HG02852 (cell line): ENCODE results near the gene DDX54.
"Not testable (repeated sequence)": the region's sequence is repeated elsewhere in the genome, so short reads cannot be mapped to it uniquely, and the experiment has no call there.

Source experiments
- ATAC-seq: cut with Tn5 transposase; IDR thresholded peaks from one replicate; pipeline ENCODE4 v1.9.1; 2021; ENCODE audit warnings: mild to moderate bottlenecking, moderate library complexity; ENCODE audit not compliant: unreplicated experiment

Gene DDX54

DNA sequence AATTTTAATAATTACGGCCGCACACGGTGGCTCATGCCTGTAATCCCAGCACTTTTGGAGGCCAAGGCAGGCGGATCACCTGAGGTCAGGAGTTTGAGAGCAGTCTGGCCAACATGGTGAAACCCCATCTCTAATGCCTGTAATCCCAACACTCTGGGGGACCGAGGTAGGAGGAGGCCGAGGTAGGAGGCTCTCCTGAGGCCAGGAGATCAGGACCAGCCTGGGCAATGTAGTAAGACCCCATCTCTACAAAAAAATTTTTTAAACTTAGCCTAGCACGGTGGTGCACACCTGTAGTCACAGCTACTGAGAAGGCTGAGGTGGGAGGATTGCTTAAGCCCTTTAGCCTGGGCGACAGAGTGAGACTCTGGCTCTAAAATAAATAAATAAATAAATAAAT lies 41.3 kb downstream of the DDX54 start:
- no peak for ATAC-seq

DNA sequence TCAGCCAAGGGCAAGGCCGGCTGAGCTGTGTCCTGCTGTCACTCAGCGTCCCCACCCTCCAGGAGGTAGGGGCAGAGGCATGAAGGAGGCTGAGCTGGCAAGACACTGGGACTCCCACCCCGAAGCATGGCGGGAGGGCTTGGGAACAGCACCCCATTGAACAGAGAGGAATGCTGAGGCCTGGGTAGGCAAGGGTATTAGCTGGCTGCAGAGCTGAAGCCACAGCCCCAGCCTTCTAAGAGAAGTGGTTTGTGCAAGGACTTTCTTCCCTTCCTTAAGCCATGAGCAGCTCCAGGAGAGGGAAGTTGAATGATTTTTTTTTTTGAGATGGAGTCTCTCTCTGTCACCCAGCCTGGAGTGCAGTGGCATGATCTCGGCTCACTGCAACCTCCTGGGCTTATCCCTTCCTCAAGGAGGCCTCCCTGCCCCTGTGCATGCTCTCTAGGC lies 42.4 kb downstream of the DDX54 start:
- ATAC-seq = no peak

DNA sequence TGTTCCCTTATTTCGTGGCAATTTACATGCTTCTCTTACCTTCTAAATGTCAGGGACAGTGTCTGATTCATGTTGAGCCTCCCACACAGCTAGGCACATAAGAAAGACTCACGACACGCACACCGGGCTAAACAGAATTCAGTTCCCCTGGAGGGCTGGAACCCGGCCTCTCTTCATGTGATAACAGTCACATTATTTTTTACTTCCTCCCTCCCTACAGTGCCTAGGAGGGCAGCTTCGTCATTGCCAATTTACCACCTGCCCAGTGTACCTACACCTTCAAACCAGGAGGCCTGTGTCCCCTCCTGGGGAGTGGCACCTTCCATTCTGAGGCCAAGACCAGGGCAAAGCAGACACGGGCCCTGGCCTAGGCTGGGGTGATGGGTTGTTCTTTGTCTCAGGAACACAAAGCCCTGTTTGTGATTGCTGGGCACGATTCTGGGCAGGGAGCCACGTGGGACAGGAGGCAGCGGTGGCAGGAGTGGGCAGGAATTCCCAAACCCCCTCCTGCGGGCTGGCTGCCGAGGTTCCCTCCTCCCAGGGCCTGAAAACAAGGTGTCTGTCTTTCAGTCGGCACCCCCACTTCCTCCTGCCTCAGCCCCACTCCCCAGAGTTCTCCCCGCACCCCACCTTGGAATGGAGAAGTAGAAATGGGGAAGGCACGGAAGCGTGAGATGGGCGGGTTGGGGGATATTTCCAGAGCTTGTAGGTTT lies 42.9 kb downstream of the DDX54 start:
- no peak for ATAC-seq

DNA sequence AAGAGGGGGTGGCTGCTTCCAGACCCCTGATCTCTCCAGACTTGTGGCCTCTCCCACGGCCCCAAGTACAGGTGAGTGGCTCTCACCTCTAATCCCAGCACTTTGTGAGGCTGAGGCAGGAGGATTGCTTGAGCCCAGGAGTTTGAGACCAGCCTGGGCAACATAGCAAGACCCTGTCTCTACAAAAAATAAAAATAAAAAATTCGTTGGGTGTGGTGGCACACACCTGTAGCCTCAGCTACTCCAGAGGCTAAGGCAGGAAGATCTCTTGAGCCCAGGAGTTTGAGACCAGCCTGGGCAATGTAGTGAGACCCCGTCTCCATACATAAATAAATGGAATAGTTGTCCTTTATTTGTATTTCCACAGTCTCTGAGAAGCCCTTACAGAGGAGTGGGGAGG lies 43.6 kb downstream of the DDX54 start:
- not testable (repeated sequence) for ATAC-seq

DNA sequence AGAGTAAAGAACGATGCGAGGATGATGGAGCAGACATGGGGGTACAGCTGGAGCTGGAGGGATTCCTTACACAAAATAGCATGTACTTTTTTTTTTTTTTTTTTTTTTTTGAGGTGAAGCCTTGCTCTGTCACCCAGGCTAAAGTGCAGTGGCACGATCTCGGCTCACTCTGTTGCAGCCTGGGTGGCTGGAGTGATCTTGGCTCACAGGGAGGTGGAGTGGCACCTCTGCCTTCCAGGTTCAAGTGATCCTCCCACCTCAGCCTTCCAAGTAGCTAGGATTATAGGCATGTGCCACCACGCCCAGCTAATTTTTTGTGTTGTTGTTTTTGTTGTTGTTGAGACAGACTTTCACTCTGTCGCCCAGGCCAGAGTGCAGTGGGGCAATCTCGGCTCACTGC lies 44.6 kb downstream of the DDX54 start:
- no peak for ATAC-seq

DNA sequence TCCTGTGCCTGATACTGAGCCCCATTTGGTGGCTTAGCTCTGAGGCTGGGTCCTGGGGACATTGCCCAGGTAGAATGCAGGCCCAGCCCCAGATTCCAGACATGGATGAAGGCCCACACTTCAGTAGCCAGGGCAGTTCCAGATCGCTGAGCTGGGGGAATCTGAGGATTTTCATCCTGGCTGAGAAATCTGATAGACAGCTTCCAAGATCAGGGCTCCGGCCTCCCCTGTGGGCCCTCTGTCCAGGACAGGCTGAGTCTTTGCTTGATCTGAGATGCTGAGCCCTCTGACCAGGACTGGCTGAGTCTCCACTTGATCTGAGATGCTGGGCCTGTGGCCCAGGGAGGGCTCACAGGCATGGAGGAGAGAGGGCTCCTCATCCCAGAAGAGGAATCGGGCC lies 46.5 kb downstream of the DDX54 start:
- no peak for ATAC-seq

DNA sequence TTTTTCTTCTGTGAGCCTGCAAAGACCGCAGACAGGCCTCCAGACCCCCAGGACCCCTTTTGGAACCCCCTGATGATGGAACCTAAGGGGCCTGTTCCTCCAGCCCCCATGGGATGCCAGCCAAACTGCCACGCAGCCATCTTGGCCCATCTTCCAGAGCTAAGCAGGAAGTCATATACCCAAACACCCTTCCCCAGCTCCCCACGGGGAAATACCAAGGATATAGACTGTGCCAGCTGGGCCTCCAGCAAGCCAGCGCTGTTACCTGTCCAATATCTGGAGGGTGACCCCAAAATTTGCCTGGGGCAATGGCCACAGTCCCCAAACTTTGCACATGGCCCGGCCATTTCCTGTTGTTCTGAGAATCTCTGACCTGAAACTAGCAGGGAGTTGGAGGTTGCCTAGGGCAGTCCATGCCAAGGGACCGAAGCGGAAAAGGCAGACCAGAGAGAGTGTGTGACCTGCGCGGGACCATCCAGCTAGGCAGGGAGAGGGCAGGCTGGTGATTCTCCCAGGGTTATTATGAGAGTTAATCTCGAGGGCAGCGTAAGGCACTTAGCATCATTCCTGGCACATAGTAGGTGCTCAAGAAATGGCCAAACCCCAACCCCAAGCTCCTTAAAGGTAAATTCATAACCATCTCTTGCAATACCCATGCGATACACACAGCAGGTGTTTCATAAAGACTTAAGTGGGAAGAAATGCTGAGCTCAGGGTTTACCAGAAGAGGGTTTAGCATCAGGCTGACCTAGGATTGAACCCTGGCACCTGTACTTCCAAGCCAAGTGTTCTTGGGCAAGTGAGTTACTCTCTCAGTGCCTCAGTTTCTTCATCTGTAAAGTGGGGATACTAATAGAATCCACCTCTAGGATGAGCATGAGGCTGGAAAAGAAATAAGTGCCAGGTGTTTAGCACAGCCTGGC lies 47.2 kb downstream of the DDX54 start:
- no peak for ATAC-seq

DNA sequence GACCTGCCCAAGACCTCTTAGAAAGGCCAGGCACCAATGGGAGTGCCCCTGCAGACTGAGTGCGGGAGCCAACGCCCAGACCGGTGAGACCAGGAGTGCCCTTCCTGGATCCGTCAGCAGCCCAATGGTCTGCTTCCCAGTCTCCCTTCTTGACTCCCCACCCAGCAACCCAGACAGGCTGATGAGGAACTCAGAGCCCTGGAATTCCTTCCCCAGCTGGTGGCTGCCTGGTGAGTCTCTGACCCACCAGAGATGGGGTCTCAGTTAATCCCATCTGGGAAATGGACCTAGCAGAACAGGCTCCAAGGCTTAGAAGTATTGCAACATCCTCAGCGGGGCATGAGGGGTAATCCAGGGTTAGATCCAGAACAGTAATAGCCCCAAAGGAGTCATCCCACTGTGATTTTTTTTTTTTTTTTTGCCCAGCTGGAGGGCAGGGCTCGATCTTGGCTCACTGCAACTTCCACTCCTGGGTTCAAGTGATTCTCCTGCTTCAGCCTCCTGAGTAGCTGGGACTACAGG lies 48.2 kb downstream of the DDX54 start:
- ATAC-seq = no peak

DNA sequence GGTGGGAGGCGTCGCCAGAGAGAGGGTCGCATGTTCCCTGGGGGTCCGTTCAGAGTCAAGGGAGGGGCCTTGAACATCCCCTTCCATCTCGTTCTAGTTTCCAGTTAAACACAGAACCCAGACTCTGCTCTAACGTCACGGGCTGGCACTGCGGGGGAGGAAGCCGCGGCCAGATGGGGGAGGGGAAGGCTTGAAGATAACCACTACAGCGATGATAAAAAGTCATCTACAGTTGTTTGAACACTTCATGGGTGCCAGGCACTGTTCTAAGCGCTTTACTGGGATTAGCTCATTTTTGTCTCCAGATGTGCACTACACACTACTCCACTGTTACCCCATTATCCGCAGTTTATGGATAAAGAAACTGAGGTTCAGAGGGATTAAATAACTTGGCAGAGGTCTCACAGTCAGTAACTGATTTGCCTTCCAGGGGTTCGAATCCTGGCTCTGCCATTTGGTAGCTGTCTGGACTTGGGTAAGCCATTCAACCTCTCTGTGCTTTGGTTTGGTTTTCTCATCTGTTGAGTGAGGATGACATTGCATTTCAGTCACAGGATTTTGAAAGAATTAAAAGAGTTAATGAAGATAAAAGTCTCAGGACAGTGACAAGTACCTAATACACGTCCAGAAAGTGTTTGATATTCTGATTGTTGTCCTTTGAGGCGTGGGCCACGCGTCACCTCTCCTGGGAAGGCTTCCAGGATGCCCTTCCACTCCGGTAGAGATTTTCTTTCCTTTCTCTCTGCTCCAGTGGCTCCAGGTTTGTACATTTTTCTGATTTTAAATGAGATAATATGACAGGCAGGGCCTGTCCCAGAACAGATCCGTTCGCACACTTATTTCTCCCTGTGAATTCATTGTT lies 48.9 kb downstream of the DDX54 start:
- ATAC-seq = no peak

DNA sequence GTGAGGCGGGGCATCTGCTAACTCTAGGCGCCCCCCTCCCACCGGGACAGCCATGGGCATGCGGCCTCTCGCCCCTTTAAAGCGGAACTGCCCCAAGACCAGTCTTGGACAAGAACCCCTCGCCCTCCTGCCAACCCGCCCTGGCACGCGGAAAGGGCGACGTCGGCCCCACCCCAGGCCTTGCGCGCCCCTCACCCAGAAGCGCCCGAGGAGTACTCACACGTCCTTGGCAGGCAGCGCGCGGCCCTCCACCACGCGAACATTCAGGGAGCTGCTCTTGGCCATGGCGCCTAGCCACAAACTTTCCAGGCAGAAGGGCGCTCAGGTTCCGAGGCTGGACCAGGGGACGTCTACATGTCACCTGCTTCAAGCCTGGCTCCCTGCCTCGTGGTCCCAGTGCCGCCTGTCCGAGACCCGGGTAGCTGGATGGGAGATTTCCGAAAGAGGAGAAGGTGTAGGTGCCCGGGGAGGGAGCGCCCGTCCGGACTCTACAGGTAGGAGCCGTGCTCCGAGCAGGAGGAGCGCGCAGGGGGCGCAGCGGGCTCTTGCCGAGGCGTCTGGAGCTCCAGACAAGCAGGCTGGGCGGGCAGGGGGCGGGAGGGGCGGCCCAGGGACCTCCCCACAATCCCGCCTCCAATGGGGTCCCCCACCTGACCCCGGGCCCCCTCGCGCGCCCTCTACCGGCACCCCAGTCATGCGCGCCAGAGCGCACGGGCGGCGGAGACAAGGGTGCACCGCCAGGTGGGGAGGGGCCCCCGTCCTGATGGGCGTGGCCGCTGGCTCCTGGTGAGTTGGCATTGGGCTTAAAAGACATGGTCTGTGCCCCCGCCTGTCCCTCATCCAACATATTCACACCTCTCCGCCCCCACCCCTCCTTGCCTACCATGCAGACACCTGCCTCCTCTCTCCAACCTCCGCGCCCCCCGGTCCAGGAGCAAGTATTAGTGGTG lies 49.8 kb downstream of the DDX54 start, which contains the start of gene RASAL1:
Gene RASAL1 (minus strand): TSS at position 584 of the 950 bp plus-strand sequence. CDS start 299 bp downstream, at position 285.
- no peak for ATAC-seq

DNA sequence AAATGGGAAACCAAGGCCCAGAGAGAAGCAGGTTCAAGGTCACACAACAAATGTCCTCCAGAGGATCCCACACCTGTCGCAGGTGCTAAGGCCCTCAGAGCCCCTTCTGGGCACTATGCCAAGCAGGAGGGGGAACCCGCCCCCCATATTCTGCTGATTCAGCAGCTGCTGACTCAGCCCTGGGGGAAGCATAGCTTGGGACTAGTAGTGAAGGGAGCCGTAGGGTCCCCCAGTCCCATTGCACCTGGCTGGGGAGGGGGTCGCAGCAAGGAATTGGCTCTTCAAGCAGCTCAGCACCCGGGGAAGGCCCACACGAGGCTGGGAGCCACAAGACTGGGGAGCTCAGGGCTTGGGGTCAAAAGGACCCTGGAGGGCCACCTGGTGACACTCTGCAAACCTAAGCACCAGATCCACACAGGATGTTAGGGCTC lies 50.7 kb downstream of the DDX54 start:
- ATAC-seq = no peak

DNA sequence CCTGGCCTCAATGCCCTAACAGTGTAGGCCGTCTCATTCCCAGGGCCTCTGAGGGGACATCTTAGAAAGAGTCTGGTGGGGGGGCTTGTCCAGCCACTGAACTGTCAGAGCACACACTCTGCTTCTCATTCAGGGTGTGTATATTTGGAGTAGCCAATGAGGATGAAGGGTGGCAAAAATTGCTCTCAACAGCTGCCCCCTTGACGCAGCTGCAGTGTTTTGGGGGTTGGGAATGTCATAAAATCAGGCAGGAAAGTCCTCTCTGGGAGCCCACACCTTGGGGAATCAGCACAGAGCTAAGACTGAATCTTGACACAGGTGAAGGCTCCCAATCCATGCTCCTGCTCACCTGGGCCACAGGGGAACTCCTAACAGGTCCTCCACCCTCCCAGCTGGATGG lies 51.2 kb downstream of the DDX54 start:
- ATAC-seq = no peak

DNA sequence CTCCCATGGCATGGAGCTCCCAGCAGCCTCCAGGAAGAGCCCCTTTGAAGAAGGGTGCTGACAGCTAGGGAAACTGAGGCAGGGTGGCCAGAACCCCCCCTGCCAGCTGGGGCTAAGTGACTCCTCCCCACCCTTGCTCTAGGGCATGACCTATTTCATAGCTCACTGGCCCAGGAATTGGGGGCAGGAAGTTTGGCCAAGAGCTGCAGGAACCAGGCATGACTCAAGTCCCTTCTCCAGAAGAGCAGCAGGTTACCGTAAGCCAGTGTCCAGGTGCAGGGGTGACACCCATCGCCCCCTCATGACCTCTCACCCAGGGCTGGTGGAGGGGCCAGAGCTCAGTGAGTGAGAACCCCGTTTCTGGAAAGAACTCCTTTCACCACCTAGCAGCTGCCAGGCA lies 51.6 kb downstream of the DDX54 start:
- ATAC-seq = no peak

DNA sequence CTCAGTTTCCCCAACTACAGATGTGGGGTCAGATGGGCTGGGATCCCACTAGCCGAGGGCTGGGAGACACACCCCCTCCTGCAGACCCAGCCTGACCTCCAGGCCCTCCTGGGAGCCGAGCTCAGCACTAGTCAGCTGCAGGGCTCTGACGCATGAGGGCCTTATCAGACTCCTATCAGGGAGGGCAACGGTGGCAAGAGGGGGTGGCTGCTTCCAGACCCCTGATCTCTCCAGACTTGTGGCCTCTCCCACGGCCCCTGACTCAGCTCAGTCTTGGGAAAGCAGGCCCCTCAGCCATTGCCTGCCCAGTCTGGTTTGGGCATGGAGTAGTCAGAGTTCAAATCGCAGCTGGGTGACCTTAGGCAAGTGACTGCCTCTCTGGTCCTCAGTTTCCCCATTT lies 52.2 kb downstream of the DDX54 start:
- no peak for ATAC-seq

DNA sequence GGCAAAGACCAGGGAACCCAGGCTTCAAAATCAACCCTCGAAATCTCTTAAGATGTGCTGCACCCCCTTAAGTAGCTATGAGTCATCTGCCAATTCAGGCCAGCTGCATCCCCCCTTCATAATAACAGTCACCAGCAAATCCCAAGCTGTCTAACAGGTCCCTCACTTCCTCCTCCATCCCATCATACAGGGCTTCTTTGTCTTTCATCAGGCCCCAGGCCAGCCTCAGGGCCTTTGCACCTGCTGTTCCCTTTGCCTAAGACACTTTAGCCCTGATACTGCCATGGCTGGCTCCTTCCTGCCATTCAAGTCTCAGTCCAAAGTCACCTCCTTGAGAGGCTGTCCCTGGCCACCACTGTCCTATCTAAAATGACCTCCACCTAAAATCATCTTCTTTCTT lies 53.7 kb downstream of the DDX54 start:
- no peak for ATAC-seq

DNA sequence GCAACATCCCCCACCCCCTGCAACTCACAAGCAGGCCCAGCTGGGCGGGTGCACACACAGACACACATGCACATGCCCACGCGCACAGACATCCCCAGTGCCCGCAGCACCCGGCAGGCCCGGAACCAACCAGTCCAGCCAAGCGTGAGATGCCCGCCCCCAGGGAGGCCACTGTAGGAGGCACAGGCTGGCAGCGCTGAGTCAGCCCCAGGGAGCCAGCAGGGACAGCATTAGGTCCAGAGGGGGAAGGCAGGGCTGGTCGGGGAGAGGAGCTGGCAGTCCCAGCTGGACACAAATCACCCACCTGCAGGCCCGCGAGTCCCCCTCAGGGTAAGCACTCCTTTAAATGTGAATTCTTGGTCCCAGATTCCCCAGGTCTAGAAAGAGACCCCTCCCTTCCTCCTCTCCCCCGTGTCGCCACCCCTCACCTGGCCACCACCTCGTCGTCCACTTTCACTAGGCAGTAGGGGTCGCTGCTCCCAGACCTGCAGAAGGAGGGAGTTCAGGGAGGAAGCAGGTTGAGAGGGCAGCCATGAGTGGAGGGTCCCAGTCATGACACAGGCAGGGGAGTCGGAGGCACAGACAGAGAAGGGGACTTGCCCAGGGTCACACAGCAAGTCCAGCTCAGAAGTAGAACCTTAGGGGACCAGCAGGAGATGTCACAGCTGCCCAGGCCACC lies 54.7 kb downstream of the DDX54 start:
- ATAC-seq = no peak

DNA sequence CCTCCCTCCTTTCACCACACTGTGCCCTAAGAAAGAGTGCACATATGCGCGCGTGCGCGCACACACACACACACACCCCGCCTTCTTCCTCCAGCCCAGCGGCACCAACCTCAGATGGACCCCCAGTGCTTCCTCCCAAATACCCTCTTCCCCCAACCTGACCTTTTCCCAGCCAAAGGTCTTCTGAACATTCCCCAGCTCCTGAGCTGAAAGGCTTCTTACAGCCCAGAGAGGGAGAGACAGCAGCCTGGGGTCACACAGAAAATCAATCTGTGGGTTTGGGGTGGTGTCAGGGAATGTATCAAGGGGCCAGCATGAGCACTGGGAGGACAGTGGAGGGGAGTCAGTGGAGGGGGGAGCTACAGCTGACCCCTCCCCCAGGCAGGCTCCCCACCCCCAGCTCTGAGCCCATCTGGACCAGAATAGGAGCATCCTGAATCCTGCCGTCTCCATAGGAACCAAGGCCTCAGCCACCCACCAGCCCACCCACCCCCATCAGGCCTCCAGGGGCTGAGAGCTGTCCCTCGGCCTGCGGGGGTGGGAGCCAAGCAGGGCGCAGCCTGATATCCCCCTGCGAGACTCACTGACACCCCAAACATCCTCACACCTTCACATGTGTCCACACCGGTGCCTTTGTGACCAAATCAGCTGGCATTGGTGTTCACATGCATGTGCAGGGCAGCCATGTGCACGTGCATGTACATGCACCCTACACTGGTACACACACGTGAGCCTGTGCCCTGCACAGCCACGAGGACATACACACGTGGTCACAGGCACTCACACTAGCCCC lies 55.4 kb downstream of the DDX54 start:
- ATAC-seq = no peak
